Suprapubic skin (tissue), 3 donors: ENCODE measurements around the gene ING5.

ENCODE experiments used
- POLR2A ChIP-seq, 2 donors: fragments of 450-650 bp; IDR thresholded peaks; one replicate each; pipeline ENCODE4 v1.6.1; 2017; ENCODE audit warnings: antibody characterized with exemption in 2 of 2, mild to moderate bottlenecking in 2 of 2, moderate library complexity in 2 of 2
- TF ChIP-seq, protein P1 (sequence below), 2 donors: fragments of 200-600 bp in 1 of 2; fragments of 450-650 bp in 1 of 2; sonication (generic) in 1 of 2; IDR thresholded peaks; one replicate each; pipeline ENCODE4 v1.5.1; 2016 to 2019; ENCODE audit warnings: antibody characterized with exemption in 2 of 2, mild to moderate bottlenecking in 1 of 2, moderate library complexity in 1 of 2

- TF ChIP-seq, protein P1, sequence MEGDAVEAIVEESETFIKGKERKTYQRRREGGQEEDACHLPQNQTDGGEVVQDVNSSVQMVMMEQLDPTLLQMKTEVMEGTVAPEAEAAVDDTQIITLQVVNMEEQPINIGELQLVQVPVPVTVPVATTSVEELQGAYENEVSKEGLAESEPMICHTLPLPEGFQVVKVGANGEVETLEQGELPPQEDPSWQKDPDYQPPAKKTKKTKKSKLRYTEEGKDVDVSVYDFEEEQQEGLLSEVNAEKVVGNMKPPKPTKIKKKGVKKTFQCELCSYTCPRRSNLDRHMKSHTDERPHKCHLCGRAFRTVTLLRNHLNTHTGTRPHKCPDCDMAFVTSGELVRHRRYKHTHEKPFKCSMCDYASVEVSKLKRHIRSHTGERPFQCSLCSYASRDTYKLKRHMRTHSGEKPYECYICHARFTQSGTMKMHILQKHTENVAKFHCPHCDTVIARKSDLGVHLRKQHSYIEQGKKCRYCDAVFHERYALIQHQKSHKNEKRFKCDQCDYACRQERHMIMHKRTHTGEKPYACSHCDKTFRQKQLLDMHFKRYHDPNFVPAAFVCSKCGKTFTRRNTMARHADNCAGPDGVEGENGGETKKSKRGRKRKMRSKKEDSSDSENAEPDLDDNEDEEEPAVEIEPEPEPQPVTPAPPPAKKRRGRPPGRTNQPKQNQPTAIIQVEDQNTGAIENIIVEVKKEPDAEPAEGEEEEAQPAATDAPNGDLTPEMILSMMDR (IDR thresholded peaks at IDR 0.05): no peak
- peak in 1 of 2 donors; percentile 76 for TF ChIP-seq POLR2A (IDR thresholded peaks at IDR 0.05)
Measured at GRCh38 chr2:241701399-241702154, at the start of gene ING5.
